ENCODE results near the gene ERG. TPM values are rescaled to one million over a fixed set of nuclear protein-coding genes. Genes with fewer than 3 reads are reported as not detected.

Gene ERG
- total RNA-seq, 1 donor from 2014 or later = not detected

GRCh38 chr21:38413958-38414548 is 84.2 kb downstream of the ERG start:
- no peak for DNase-seq (ENCODE audit: low spot score, unreplicated experiment)
- H3K36me3 Mint-ChIP-seq (ENCODE audit: insufficient read depth) = no peaks in the 10 kb centered on the region
- H3K4me3 Mint-ChIP-seq (ENCODE audit: low read depth) = no peak overlapping the region
- H3K27ac Mint-ChIP-seq = no peak overlapping the region
- H3K4me1 Mint-ChIP-seq (ENCODE audit: low read depth) = no peaks in the 10 kb centered on the region
- H3K27me3 Mint-ChIP-seq = peaks cover 3% of the 10 kb centered on the region
- no peaks in the 10 kb centered on the region for H3K9me3 Mint-ChIP-seq (ENCODE audit: low read depth)
- TF ChIP-seq, protein P1, sequence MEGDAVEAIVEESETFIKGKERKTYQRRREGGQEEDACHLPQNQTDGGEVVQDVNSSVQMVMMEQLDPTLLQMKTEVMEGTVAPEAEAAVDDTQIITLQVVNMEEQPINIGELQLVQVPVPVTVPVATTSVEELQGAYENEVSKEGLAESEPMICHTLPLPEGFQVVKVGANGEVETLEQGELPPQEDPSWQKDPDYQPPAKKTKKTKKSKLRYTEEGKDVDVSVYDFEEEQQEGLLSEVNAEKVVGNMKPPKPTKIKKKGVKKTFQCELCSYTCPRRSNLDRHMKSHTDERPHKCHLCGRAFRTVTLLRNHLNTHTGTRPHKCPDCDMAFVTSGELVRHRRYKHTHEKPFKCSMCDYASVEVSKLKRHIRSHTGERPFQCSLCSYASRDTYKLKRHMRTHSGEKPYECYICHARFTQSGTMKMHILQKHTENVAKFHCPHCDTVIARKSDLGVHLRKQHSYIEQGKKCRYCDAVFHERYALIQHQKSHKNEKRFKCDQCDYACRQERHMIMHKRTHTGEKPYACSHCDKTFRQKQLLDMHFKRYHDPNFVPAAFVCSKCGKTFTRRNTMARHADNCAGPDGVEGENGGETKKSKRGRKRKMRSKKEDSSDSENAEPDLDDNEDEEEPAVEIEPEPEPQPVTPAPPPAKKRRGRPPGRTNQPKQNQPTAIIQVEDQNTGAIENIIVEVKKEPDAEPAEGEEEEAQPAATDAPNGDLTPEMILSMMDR (IDR thresholded peaks at IDR 0.05; ENCODE audit: unreplicated experiment) = no peak

- H3K4me3 Mint-ChIP-seq (ENCODE audit: low read depth) = no peak overlapping the region
- no peaks in the 10 kb centered on the region for H3K4me1 Mint-ChIP-seq (ENCODE audit: low read depth)
- TF ChIP-seq, protein P1 (IDR thresholded peaks at IDR 0.05; ENCODE audit: unreplicated experiment) = no peak
- no peak overlapping the region for H3K27ac Mint-ChIP-seq
- DNase-seq (ENCODE audit: low spot score, unreplicated experiment) = no peak
- H3K9me3 Mint-ChIP-seq (ENCODE audit: low read depth) = no peaks in the 10 kb centered on the region
- no peaks in the 10 kb centered on the region for H3K27me3 Mint-ChIP-seq
- H3K36me3 Mint-ChIP-seq (ENCODE audit: insufficient read depth) = no peaks in the 10 kb centered on the region
Observed at GRCh38 chr21:38410466-38410865, 87.8 kb downstream of the ERG start.

DNA sequence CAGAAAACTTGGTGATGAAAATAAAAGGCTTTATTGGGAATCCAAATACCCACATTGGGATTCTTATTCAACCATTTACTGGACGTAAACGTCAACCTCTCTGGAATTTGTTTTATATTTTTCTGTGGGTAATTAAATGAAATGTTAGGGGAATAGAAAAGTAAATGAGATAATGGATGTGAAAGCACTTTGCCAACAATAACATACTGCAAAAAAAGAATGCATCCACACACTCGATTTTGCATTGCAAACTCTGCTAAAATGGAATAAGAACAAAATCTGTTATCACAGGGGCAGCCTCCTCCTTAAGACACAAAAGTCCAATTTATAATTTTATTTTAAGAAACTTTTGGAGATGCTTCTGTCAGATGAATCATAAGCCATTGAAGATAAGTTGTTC is 88.4 kb downstream of the ERG start:
- peaks cover 1% of the 10 kb centered on the region for H3K27me3 Mint-ChIP-seq
- no peak for DNase-seq (ENCODE audit: low spot score, unreplicated experiment)
- no peak overlapping the region for H3K4me3 Mint-ChIP-seq (ENCODE audit: low read depth)
- no peaks in the 10 kb centered on the region for H3K36me3 Mint-ChIP-seq (ENCODE audit: insufficient read depth)
- H3K27ac Mint-ChIP-seq = no peak overlapping the region
- H3K9me3 Mint-ChIP-seq (ENCODE audit: low read depth) = no peaks in the 10 kb centered on the region
- H3K4me1 Mint-ChIP-seq (ENCODE audit: low read depth) = no peaks in the 10 kb centered on the region
- TF ChIP-seq, protein P1 (IDR thresholded peaks at IDR 0.05; ENCODE audit: unreplicated experiment) = no peak

- TF ChIP-seq, protein P1 (IDR thresholded peaks at IDR 0.05; ENCODE audit: unreplicated experiment) = peak; percentile 19
- no peak for DNase-seq (ENCODE audit: low spot score, unreplicated experiment)
- H3K4me1 Mint-ChIP-seq (ENCODE audit: low read depth) = no peaks in the 10 kb centered on the region
- no peak overlapping the region for H3K4me3 Mint-ChIP-seq (ENCODE audit: low read depth)
- no peaks in the 10 kb centered on the region for H3K9me3 Mint-ChIP-seq (ENCODE audit: low read depth)
- H3K27me3 Mint-ChIP-seq = peaks cover 20% of the 10 kb centered on the region
- no peaks in the 10 kb centered on the region for H3K36me3 Mint-ChIP-seq (ENCODE audit: insufficient read depth)
- no peak overlapping the region for H3K27ac Mint-ChIP-seq
Observed at GRCh38 chr21:38404177-38404576, 94.1 kb downstream of the ERG start.

- H3K4me1 Mint-ChIP-seq (ENCODE audit: low read depth) = no peaks in the 10 kb centered on the region
- DNase-seq (ENCODE audit: low spot score, unreplicated experiment) = no peak
- TF ChIP-seq, protein P1 (IDR thresholded peaks at IDR 0.05; ENCODE audit: unreplicated experiment) = no peak
- H3K36me3 Mint-ChIP-seq (ENCODE audit: insufficient read depth) = no peaks in the 10 kb centered on the region
- no peaks in the 10 kb centered on the region for H3K9me3 Mint-ChIP-seq (ENCODE audit: low read depth)
- H3K27me3 Mint-ChIP-seq = peaks cover 24% of the 10 kb centered on the region
- H3K4me3 Mint-ChIP-seq (ENCODE audit: low read depth) = no peak overlapping the region
- no peak overlapping the region for H3K27ac Mint-ChIP-seq
Observed at GRCh38 chr21:38402795-38403194, 95.5 kb downstream of the ERG start.
